Lung (tissue), 12 donors: ENCODE data around the gene GLI2. TPM values are rescaled to one million over a fixed set of nuclear protein-coding genes. Genes with fewer than 3 reads are reported as not detected.

Experiments used
- ATAC-seq: fragments of 200-7000 bp; cut with Tn5 transposase; one replicate; pipeline ENCODE4 v1.9.1; 2020; ENCODE audit warnings: moderate number of reproducible peaks; ENCODE audit not compliant: insufficient read depth, low FRiP score
- DNase-seq, 3 donors: peaks; one replicate each; pipeline ENCODE4 v3.0.0-alpha.2; 2013 to 2017
- H3K27ac ChIP-seq, 2 donors: one replicate each; pipeline ENCODE4 v1.5.1; 2013; ENCODE audit warnings: mild to moderate bottlenecking in 2 of 2, moderate library complexity in 2 of 2, control low read depth in 1 of 2, inconsistent platforms in 1 of 2, low read depth in 1 of 2, low read length in 1 of 2
- H3K27me3 ChIP-seq, 3 donors: one replicate each; pipeline ENCODE4 v1.5.1; 2013; ENCODE audit warnings: low read length in 2 of 3; ENCODE audit not compliant: control insufficient read depth in 3 of 3, insufficient read depth in 3 of 3
- H3K36me3 ChIP-seq, 4 donors: one replicate each; pipeline ENCODE4 v1.5.1; 2013; ENCODE audit warnings: low read length in 4 of 4, mild to moderate bottlenecking in 1 of 4, moderate library complexity in 1 of 4; ENCODE audit not compliant: control insufficient read depth in 4 of 4, insufficient read depth in 4 of 4
- H3K4me1 ChIP-seq, 5 donors: one replicate each; pipeline ENCODE4 v1.5.1; 2013; ENCODE audit warnings: low read length in 5 of 5, mild to moderate bottlenecking in 2 of 5, moderate library complexity in 1 of 5; ENCODE audit not compliant: control insufficient read depth in 5 of 5, insufficient read depth in 5 of 5
- H3K4me3 ChIP-seq: one replicate; pipeline ENCODE4 v1.5.1; 2013; ENCODE audit warnings: mild to moderate bottlenecking, control low read depth, moderate library complexity
- H3K9ac ChIP-seq, 2 donors: one replicate each; pipeline ENCODE4 v1.5.1; 2013; ENCODE audit warnings: low read length in 2 of 2, control low read depth in 1 of 2; ENCODE audit not compliant: insufficient read depth in 1 of 2
- H3K9me3 ChIP-seq, 4 donors: one replicate each; pipeline ENCODE4 v1.5.1; 2013; ENCODE audit warnings: low read length in 3 of 4, mild to moderate bottlenecking in 1 of 4, moderate library complexity in 1 of 4; ENCODE audit not compliant: control insufficient read depth in 4 of 4, insufficient read depth in 3 of 4
- CTCF ChIP-seq: IDR thresholded peaks from 2 replicates; pipeline ENCODE4 v1.5.1; 2012; ENCODE audit warnings: mild to moderate bottlenecking; ENCODE audit errors: control extremely low read depth, extremely low read depth
- WGBS, 2 donors: extraction: QIAGEN DNeasy Blood & Tissue Kit; methylation state at CpG; one replicate each; pipeline ENCODE4 v1.1.7; 2013; 5-methylcytosine and 5-hydroxymethylcytosine counted together
- polyA plus RNA-seq, 2 donors: library from polyadenylated mRNA; stranded (reverse); fragments of 200-250 nt; gene quantifications; one replicate each; pipeline ENCODE4 v1.2.1, GENCODE V29; 2013
- total RNA-seq, 2 donors: library from RNA; depleted of rRNA in 1 of 2; stranded (reverse); fragments of >200 nt in 1 of 2; gene quantifications; one replicate each; pipeline ENCODE4 v1.2.1, GENCODE V29; 2014 to 2021
- donor health status: control.
- donor health status: control.
- donor health status: Bipolar disorder and iron deficiency.
- donor health status: healthy.
- donor health status: DM: yes; HTN: yes; CAD: no.

Gene GLI2
- total and polyA plus RNA-seq, 4 donors, result 1.1 to 9.2 (median 3.5) TPM

DNA sequence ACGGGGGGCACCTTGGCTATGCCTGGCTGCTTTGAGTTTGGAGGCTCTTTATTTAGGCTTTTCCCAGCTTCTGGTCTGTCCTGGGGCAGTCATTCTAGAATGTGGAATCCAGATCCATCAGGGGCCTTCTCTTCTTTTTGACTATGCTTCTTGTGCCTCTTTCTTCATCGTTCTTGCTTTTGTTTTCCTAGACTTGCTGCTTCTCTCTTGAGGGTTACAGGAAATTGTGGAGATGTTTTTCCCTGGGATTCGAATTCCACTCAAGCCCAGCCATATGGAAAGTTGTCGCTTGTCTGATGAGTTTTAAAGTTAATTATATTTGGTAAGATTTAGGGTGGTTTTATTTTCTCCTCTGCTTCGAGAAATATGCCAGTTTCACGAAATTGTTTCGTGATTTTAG lies 2.4 kb downstream of the GLI2 start:
- Histone ChIP-seq H3K4me1 (peaks cover 0 to 71% (median 19%) of the 10 kb centered on the region in 5 donors), H3K9ac (peak overlapping the region; percentile 39 to 45), H3K36me3 (no peaks in the 10 kb centered on the region), H3K9me3 (peaks cover 0 to 9% (median 0%) of the 10 kb centered on the region in 4 donors), H3K27me3 (peaks cover 3 to 26% (median 15%) of the 10 kb centered on the region in 3 donors), H3K27ac (no peak overlapping the region), H3K4me3 (no peak overlapping the region)
- ATAC-seq, result no peak
- peak in 1 of 3 donors; percentile 37 for DNase-seq
- 63 to 72% methylated on average over 7 of the region's 7 CpGs for WGBS, 2 donors
- no peak for TF ChIP-seq CTCF

- TF ChIP-seq CTCF, result no peak
- no peak overlapping the region for H3K27ac ChIP-seq
- H3K4me1 ChIP-seq, result peaks cover 0 to 63% (median 15%) of the 10 kb centered on the region in 5 donors
- ATAC-seq (no peak), DNase-seq (peak in 1 of 3 donors; percentile 34)
- 52 to 68% methylated on average over 10 of the region's 10 CpGs for WGBS, 2 donors
- H3K36me3 ChIP-seq, result no peaks in the 10 kb centered on the region
- peaks cover 0 to 9% (median 0%) of the 10 kb centered on the region in 4 donors for H3K9me3 ChIP-seq
- peaks cover 0 to 26% (median 7%) of the 10 kb centered on the region in 3 donors for H3K27me3 ChIP-seq
- no peak overlapping the region for H3K4me3 ChIP-seq
- H3K9ac ChIP-seq, result peak overlapping the region in 1 of 2 donors; percentile 29
Observed at GRCh38 chr2:120738786-120739437, 3.2 kb downstream of the GLI2 start.

GRCh38 chr2:120739438-120740090 lies 3.9 kb downstream of the GLI2 start:
- H3K36me3 ChIP-seq, result no peaks in the 10 kb centered on the region
- no peak for TF ChIP-seq CTCF
- peaks cover 0 to 58% (median 15%) of the 10 kb centered on the region in 5 donors for H3K4me1 ChIP-seq
- WGBS, 2 donors, result 53 to 65% methylated on average over 8 of the region's 8 CpGs
- DNase-seq (peak in 1 of 3 donors; percentile 37), ATAC-seq (no peak)
- H3K4me3 ChIP-seq, result no peak overlapping the region
- no peak overlapping the region for H3K9ac ChIP-seq
- H3K27me3 ChIP-seq, result peaks cover 0 to 26% (median 7%) of the 10 kb centered on the region in 3 donors
- no peak overlapping the region for H3K27ac ChIP-seq
- H3K9me3 ChIP-seq, result peaks cover 0 to 9% (median 0%) of the 10 kb centered on the region in 4 donors
